HepG2 (cell line): Measurements from ENCODE around the gene PMM2. TPM values are rescaled to one million over a fixed set of nuclear protein-coding genes. Genes with fewer than 3 reads are reported as not detected.

ENCODE experiments used
- DR1 ChIP-seq: sonication (generic); formaldehyde crosslinking; IDR thresholded peaks from 2 replicates; pipeline ENCODE4 v1.8.0; 2021; ENCODE audit warnings: mild to moderate bottlenecking, missing genetic modification reagents, inconsistent platforms
- EP300 ChIP-seq, 3 experiments: sonication (generic) in 1 of 3; formaldehyde crosslinking in 1 of 3; IDR thresholded peaks; 2 replicates each; pipeline versions ENCODE4 v1.5.1 to v1.6.1; 2011 to 2020; ENCODE audit warnings: low read depth in 2 of 3, low read length in 2 of 3, borderline replicate concordance in 1 of 3, improper control_type of control experiment in 1 of 3, mild to moderate bottlenecking in 1 of 3, missing genetic modification reagents in 1 of 3, moderate library complexity in 1 of 3
- HOXA3 ChIP-seq: sonication (generic); formaldehyde crosslinking; IDR thresholded peaks from 2 replicates; pipeline ENCODE4 v1.5.0; 2020; ENCODE audit warnings: missing genetic modification reagents
- MED1 ChIP-seq: sonication (generic); formaldehyde crosslinking; IDR thresholded peaks from 2 replicates; pipeline ENCODE4 v1.4.0; 2020; ENCODE audit warnings: missing genetic modification reagents
- MEF2D ChIP-seq: sonication (generic); formaldehyde crosslinking; IDR thresholded peaks from 2 replicates; pipeline ENCODE4 v1.5.1; 2020; ENCODE audit warnings: mild to moderate bottlenecking, missing genetic modification reagents
- NPAS2 ChIP-seq: sonication (generic); formaldehyde crosslinking; IDR thresholded peaks from 2 replicates; pipeline ENCODE4 v1.8.0; 2022; ENCODE audit warnings: mild to moderate bottlenecking, missing genetic modification reagents, borderline replicate concordance
- PPARG ChIP-seq: conservative IDR thresholded peaks from 2 replicates; pipeline ENCODE4 v1.6.1; 2016; ENCODE audit warnings: missing biosample characterization, missing genetic modification reagents
- RAD51 ChIP-seq: fragments of 450-650 bp; IDR thresholded peaks from 2 replicates; pipeline ENCODE4 v1.6.1; 2016; ENCODE audit warnings: borderline replicate concordance
- RBM22 ChIP-seq: fragments of 200-400 bp; formaldehyde crosslinking; optimal IDR thresholded peaks from 2 replicates; pipeline ENCODE3; 2017; ENCODE audit warnings: mild to moderate bottlenecking, low read length, moderate library complexity
- TOPORS ChIP-seq: sonication (generic); formaldehyde crosslinking; IDR thresholded peaks from 2 replicates; pipeline ENCODE4 v1.8.0; 2023; ENCODE audit warnings: mild to moderate bottlenecking, missing genetic modification reagents
- YY1 ChIP-seq: IDR thresholded peaks from 2 replicates; pipeline ENCODE4 v1.6.1; 2011; ENCODE audit warnings: low read length, low read depth, moderate library complexity, mild to moderate bottlenecking; ENCODE audit not compliant: insufficient read depth, insufficient replicate concordance
- ZFP82 ChIP-seq: sonication (generic); formaldehyde crosslinking; IDR thresholded peaks from 2 replicates; pipeline ENCODE4 v1.5.1; 2020; ENCODE audit warnings: mild to moderate bottlenecking, missing genetic modification reagents, borderline replicate concordance
- ZNF468 ChIP-seq: sonication (generic); formaldehyde crosslinking; IDR thresholded peaks from 2 replicates; pipeline ENCODE4 v1.8.0; 2022; ENCODE audit warnings: mild to moderate bottlenecking, moderate library complexity, missing genetic modification reagents
- ZNF546 ChIP-seq: sonication (generic); formaldehyde crosslinking; conservative IDR thresholded peaks from 2 replicates; pipeline ENCODE4 v1.8.1; 2023; ENCODE audit warnings: mild to moderate bottlenecking, missing genetic modification reagents
- ZNF547 ChIP-seq: sonication (generic); formaldehyde crosslinking; IDR thresholded peaks from 2 replicates; pipeline ENCODE4 v1.5.1; 2020; ENCODE audit warnings: mild to moderate bottlenecking, missing genetic modification reagents
- ZNF816 ChIP-seq: sonication (generic); formaldehyde crosslinking; IDR thresholded peaks from 2 replicates; pipeline ENCODE4 v1.8.0; 2022; ENCODE audit warnings: missing genetic modification reagents, mild to moderate bottlenecking, borderline replicate concordance
- ZNF850 ChIP-seq: sonication (generic); formaldehyde crosslinking; conservative IDR thresholded peaks from 2 replicates; pipeline ENCODE4 v1.9.0; 2021; ENCODE audit warnings: mild to moderate bottlenecking, missing genetic modification reagents
- polyA plus RNA-seq, 8 experiments: library from polyadenylated mRNA; depleted of rRNA in 3 of 8; stranded (reverse) in 7 of 8; unstranded in 1 of 8; fragments of >200 nt; fragmentation: Illumina TruSeq in 4 of 8; extraction: Trizol in 4 of 8; gene quantifications; 2 replicates each; pipeline versions ENCODE4 v1.2.1 to v1.2.3, GENCODE V29; 2011 to 2016; ENCODE audit warnings: low read depth in 4 of 8, missing spikeins in 1 of 8, mixed read lengths in 1 of 8; ENCODE audit not compliant: insufficient read depth in 1 of 8
- total RNA-seq, 5 experiments: library from RNA; depleted of rRNA; stranded (reverse); fragments of >200 nt; fragmentation: Illumina TruSeq; extraction: Trizol; gene quantifications; 2 replicates each; pipeline ENCODE4 v1.2.3, GENCODE V29; 2016; ENCODE audit warnings: low read depth in 1 of 5
- TF ChIP-seq, protein P1 (sequence below): sonication (generic); formaldehyde crosslinking; IDR thresholded peaks from 2 replicates; pipeline ENCODE4 v1.4.0; 2020; ENCODE audit warnings: missing genetic modification reagents, borderline replicate concordance
- TF ChIP-seq, protein P2 (sequence below): sonication (generic); formaldehyde crosslinking; IDR thresholded peaks from 2 replicates; pipeline ENCODE4 v1.4.0; 2020; ENCODE audit warnings: missing genetic modification reagents
- TF ChIP-seq, protein P3 (sequence below): sonication (generic); formaldehyde crosslinking; IDR thresholded peaks from 2 replicates; pipeline ENCODE4 v1.8.0; 2022; ENCODE audit warnings: missing genetic modification reagents, mild to moderate bottlenecking, moderate library complexity, borderline replicate concordance

Gene PMM2
- total and polyA plus RNA-seq, 2 of the 13 experiments (the other 11 are each of a cell fraction or from before 2014, with no cell fraction given): 52.2 to 93.7 TPM

GRCh38 chr16:8880839-8881510 lies 83.3 kb downstream of the PMM2 start (continued):
- TF ChIP-seq HOXA3: no peak
- no peak for TF ChIP-seq RBM22
- no peak for TF ChIP-seq MED1 (CRISPR knock-in tag)
- TF ChIP-seq RAD51: no peak
- TF ChIP-seq ZFP82 (CRISPR knock-in tag): 0 out of 2 replicates have a peak, but pooled peaks have one; percentile 43
- TF ChIP-seq ZNF850 (CRISPR knock-in tag): no peak
- TF ChIP-seq, protein P1, sequence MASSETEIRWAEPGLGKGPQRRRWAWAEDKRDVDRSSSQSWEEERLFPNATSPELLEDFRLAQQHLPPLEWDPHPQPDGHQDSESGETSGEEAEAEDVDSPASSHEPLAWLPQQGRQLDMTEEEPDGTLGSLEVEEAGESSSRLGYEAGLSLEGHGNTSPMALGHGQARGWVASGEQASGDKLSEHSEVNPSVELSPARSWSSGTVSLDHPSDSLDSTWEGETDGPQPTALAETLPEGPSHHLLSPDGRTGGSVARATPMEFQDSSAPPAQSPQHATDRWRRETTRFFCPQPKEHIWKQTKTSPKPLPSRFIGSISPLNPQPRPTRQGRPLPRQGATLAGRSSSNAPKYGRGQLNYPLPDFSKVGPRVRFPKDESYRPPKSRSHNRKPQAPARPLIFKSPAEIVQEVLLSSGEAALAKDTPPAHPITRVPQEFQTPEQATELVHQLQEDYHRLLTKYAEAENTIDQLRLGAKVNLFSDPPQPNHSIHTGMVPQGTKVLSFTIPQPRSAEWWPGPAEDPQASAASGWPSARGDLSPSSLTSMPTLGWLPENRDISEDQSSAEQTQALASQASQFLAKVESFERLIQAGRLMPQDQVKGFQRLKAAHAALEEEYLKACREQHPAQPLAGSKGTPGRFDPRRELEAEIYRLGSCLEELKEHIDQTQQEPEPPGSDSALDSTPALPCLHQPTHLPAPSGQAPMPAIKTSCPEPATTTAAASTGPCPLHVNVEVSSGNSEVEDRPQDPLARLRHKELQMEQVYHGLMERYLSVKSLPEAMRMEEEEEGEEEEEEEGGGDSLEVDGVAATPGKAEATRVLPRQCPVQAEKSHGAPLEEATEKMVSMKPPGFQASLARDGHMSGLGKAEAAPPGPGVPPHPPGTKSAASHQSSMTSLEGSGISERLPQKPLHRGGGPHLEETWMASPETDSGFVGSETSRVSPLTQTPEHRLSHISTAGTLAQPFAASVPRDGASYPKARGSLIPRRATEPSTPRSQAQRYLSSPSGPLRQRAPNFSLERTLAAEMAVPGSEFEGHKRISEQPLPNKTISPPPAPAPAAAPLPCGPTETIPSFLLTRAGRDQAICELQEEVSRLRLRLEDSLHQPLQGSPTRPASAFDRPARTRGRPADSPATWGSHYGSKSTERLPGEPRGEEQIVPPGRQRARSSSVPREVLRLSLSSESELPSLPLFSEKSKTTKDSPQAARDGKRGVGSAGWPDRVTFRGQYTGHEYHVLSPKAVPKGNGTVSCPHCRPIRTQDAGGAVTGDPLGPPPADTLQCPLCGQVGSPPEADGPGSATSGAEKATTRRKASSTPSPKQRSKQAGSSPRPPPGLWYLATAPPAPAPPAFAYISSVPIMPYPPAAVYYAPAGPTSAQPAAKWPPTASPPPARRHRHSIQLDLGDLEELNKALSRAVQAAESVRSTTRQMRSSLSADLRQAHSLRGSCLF: no peak
- no peak for TF ChIP-seq ZNF468 (CRISPR knock-in tag)
- no peak for TF ChIP-seq PPARG (CRISPR knock-in tag)
- TF ChIP-seq NPAS2 (CRISPR knock-in tag): no peak
- TF ChIP-seq DR1 (CRISPR knock-in tag): no peak
- TF ChIP-seq TOPORS (CRISPR knock-in tag): no peak
- no peak for TF ChIP-seq ZNF816
- TF ChIP-seq, protein P2, sequence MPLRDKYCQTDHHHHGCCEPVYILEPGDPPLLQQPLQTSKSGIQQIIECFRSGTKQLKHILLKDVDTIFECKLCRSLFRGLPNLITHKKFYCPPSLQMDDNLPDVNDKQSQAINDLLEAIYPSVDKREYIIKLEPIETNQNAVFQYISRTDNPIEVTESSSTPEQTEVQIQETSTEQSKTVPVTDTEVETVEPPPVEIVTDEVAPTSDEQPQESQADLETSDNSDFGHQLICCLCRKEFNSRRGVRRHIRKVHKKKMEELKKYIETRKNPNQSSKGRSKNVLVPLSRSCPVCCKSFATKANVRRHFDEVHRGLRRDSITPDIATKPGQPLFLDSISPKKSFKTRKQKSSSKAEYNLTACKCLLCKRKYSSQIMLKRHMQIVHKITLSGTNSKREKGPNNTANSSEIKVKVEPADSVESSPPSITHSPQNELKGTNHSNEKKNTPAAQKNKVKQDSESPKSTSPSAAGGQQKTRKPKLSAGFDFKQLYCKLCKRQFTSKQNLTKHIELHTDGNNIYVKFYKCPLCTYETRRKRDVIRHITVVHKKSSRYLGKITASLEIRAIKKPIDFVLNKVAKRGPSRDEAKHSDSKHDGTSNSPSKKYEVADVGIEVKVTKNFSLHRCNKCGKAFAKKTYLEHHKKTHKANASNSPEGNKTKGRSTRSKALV: no peak
- TF ChIP-seq, protein P3, sequence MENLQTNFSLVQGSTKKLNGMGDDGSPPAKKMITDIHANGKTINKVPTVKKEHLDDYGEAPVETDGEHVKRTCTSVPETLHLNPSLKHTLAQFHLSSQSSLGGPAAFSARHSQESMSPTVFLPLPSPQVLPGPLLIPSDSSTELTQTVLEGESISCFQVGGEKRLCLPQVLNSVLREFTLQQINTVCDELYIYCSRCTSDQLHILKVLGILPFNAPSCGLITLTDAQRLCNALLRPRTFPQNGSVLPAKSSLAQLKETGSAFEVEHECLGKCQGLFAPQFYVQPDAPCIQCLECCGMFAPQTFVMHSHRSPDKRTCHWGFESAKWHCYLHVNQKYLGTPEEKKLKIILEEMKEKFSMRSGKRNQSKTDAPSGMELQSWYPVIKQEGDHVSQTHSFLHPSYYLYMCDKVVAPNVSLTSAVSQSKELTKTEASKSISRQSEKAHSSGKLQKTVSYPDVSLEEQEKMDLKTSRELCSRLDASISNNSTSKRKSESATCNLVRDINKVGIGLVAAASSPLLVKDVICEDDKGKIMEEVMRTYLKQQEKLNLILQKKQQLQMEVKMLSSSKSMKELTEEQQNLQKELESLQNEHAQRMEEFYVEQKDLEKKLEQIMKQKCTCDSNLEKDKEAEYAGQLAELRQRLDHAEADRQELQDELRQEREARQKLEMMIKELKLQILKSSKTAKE (CRISPR knock-in tag): 0 out of 2 replicates have a peak, but pooled peaks have one; percentile 32
- TF ChIP-seq ZNF547: no peak; the same call in 1 of the 2 replicates
- no peak for TF ChIP-seq EP300 (IDR thresholded peaks at IDR 0.05; ENCODE audit: low read depth in 2 of 2, low read length in 2 of 2)
- TF ChIP-seq EP300 (CRISPR knock-in tag; IDR thresholded peaks at IDR 0.05; ENCODE audit: borderline replicate concordance): no peak
- TF ChIP-seq ZNF546: no peak
- TF ChIP-seq YY1: no peak
- TF ChIP-seq MEF2D (CRISPR knock-in tag): no peak
